H9 (cell line): ENCODE results near the gene C1D. TPM values are rescaled to one million over a fixed set of nuclear protein-coding genes. Genes with fewer than 3 reads are reported as not detected.

Experiments used
- DNase-seq: peaks from one replicate; pipeline ENCODE4 v3.0.0-alpha.2; 2017
- H2AFZ ChIP-seq: one replicate; pipeline ENCODE4 v1.6.1; 2013; ENCODE audit warnings: mild to moderate bottlenecking, low read length, control low read depth, moderate library complexity
- H2AK5ac ChIP-seq: 2 replicates; pipeline ENCODE4 v1.6.1; 2013; ENCODE audit warnings: low read length, control low read depth, mixed read lengths; ENCODE audit not compliant: insufficient read length
- H2BK120ac ChIP-seq: one replicate; pipeline ENCODE4 v1.6.1; 2013; ENCODE audit warnings: low read depth, mild to moderate bottlenecking, low read length, control low read depth, inconsistent platforms; ENCODE audit not compliant: poor library complexity, severe bottlenecking
- H2BK12ac ChIP-seq: 2 replicates; pipeline ENCODE4 v1.6.1; 2013; ENCODE audit warnings: low read length, control low read depth, mixed read lengths, low read depth; ENCODE audit not compliant: insufficient read length
- H2BK15ac ChIP-seq: 2 replicates; pipeline ENCODE4 v1.6.1; 2013; ENCODE audit warnings: low read depth, low read length, control low read depth
- H2BK20ac ChIP-seq: one replicate; pipeline ENCODE4 v1.6.1; 2013; ENCODE audit warnings: low read depth, mild to moderate bottlenecking, low read length, control low read depth, inconsistent platforms; ENCODE audit not compliant: poor library complexity, severe bottlenecking
- H2BK5ac ChIP-seq: 2 replicates; pipeline ENCODE4 v1.6.1; 2013; ENCODE audit warnings: low read length, control low read depth, mixed read lengths; ENCODE audit not compliant: insufficient read length
- H3K14ac ChIP-seq: 2 replicates; pipeline ENCODE4 v1.6.1; 2013; ENCODE audit warnings: low read length, control low read depth; ENCODE audit not compliant: insufficient read depth
- H3K18ac ChIP-seq: 2 replicates; pipeline ENCODE4 v1.6.1; 2013; ENCODE audit warnings: low read depth, mild to moderate bottlenecking, mixed read lengths, low read length, control low read depth; ENCODE audit not compliant: insufficient read length
- H3K23ac ChIP-seq: 2 replicates; pipeline ENCODE4 v1.6.1; 2013; ENCODE audit warnings: low read length, control low read depth, mixed read lengths, low read depth; ENCODE audit not compliant: insufficient read length
- H3K23me2 ChIP-seq: 2 replicates; pipeline ENCODE4 v1.6.1; 2013; ENCODE audit warnings: low read depth, mild to moderate bottlenecking, mixed read lengths, low read length, control low read depth; ENCODE audit not compliant: insufficient read length, poor library complexity, severe bottlenecking
- H3K27ac ChIP-seq: 2 replicates; pipeline ENCODE4 v1.5.1; 2013; ENCODE audit warnings: low read length, control low read depth, mixed read lengths, low read depth; ENCODE audit not compliant: insufficient read length
- H3K27me3 ChIP-seq: 2 replicates; pipeline ENCODE4 v1.6.1; 2013; ENCODE audit warnings: low read length, control low read depth, inconsistent platforms; ENCODE audit not compliant: insufficient read depth
- H3K4ac ChIP-seq: 2 replicates; pipeline ENCODE4 v1.6.1; 2013; ENCODE audit warnings: low read depth, mild to moderate bottlenecking, control low read depth, inconsistent platforms, low read length, moderate library complexity
- H3K4me1 ChIP-seq: 2 replicates; pipeline ENCODE4 v1.6.1; 2013; ENCODE audit warnings: low read length, control low read depth, inconsistent platforms; ENCODE audit not compliant: insufficient read depth
- H3K4me2 ChIP-seq: 2 replicates; pipeline ENCODE4 v1.6.1; 2013; ENCODE audit warnings: low read length, control low read depth, mixed read lengths; ENCODE audit not compliant: insufficient read length, insufficient read depth
- H3K56ac ChIP-seq: 2 replicates; pipeline ENCODE4 v1.6.1; 2013; ENCODE audit warnings: low read depth, mild to moderate bottlenecking, mixed read lengths, low read length, control low read depth; ENCODE audit not compliant: insufficient read length
- H3K79me1 ChIP-seq: 2 replicates; pipeline ENCODE4 v1.6.1; 2013; ENCODE audit warnings: low read depth, mild to moderate bottlenecking, moderate library complexity, low read length, control low read depth, inconsistent platforms; ENCODE audit not compliant: insufficient read depth, poor library complexity, severe bottlenecking
- H3K79me2 ChIP-seq: 2 replicates; pipeline ENCODE4 v1.6.1; 2013; ENCODE audit warnings: low read length, control low read depth, inconsistent platforms; ENCODE audit not compliant: insufficient read depth
- H3K9ac ChIP-seq: 2 replicates; pipeline ENCODE4 v1.6.1; 2013; ENCODE audit warnings: low read length, control low read depth, mixed read lengths; ENCODE audit not compliant: insufficient read length; ENCODE audit errors: extremely low read depth
- H3K9me3 ChIP-seq: one replicate; pipeline ENCODE4 v1.6.1; 2013; ENCODE audit warnings: low read depth, low read length, inconsistent platforms; ENCODE audit not compliant: control insufficient read depth
- H3T11ph ChIP-seq: one replicate; pipeline ENCODE4 v1.6.1; 2013; ENCODE audit warnings: mild to moderate bottlenecking, low read length, control low read depth, inconsistent platforms
- H4K20me1 ChIP-seq: one replicate; pipeline ENCODE4 v1.6.1; 2013; ENCODE audit not compliant: control insufficient read depth, insufficient read length, insufficient read depth
- H4K5ac ChIP-seq: 2 replicates; pipeline ENCODE4 v1.6.1; 2013; ENCODE audit warnings: low read depth, mild to moderate bottlenecking, mixed read lengths, low read length, control low read depth; ENCODE audit not compliant: insufficient read length
- H4K8ac ChIP-seq: replicated peaks from 2 replicates; pipeline ENCODE4 v1.6.1; 2013; ENCODE audit warnings: low read length, control low read depth, mixed read lengths, low read depth; ENCODE audit not compliant: insufficient read length
- H4K91ac ChIP-seq: 2 replicates; pipeline ENCODE4 v1.6.1; 2013; ENCODE audit warnings: low read depth, mild to moderate bottlenecking, moderate library complexity, mixed read lengths, low read length, control low read depth; ENCODE audit not compliant: insufficient read length
- H3K27ac Mint-ChIP-seq, 3 experiments: 2 replicates in 2 of 3; 3 replicates in 1 of 3; pipeline ENCODE4 v1.8.0; 2020 to 2021; ENCODE audit warnings: mixed read lengths in 3 of 3, mild to moderate bottlenecking in 1 of 3, moderate library complexity in 1 of 3
- H3K27me3 Mint-ChIP-seq: 2 replicates; pipeline ENCODE4 v1.8.0; 2021; ENCODE audit warnings: low read depth, mild to moderate bottlenecking, moderate library complexity, mixed read lengths
- H3K36me3 Mint-ChIP-seq, 3 experiments: 2 replicates in 2 of 3; 3 replicates in 1 of 3; pipeline ENCODE4 v1.8.0; 2020 to 2021; ENCODE audit warnings: low read depth in 3 of 3, mixed read lengths in 3 of 3; ENCODE audit not compliant: insufficient read depth in 1 of 3
- H3K4me1 Mint-ChIP-seq, 2 experiments: 2 replicates each; pipeline ENCODE4 v1.8.0; 2020; ENCODE audit warnings: mixed read lengths in 2 of 2
- H3K4me3 Mint-ChIP-seq, 2 experiments: 2 replicates in 1 of 2; 3 replicates in 1 of 2; pipeline ENCODE4 v1.8.0; 2020 to 2021; ENCODE audit warnings: mild to moderate bottlenecking in 2 of 2, mixed read lengths in 2 of 2, moderate library complexity in 1 of 2
- H3K9me3 Mint-ChIP-seq, 2 experiments: 2 replicates in 1 of 2; 3 replicates in 1 of 2; pipeline ENCODE4 v1.8.0; 2020; ENCODE audit warnings: mild to moderate bottlenecking in 2 of 2, mixed read lengths in 2 of 2, moderate library complexity in 1 of 2
- WGBS: extraction: QIAGEN DNeasy Blood & Tissue Kit; methylation state at CpG from one replicate; pipeline ENCODE4 v1.1.7; 2013; ENCODE audit warnings: missing lambda C conversion rate, low lambda C conversion rate, mixed read lengths; ENCODE audit not compliant: insufficient read length; ENCODE audit errors: extremely low coverage; 5-methylcytosine and 5-hydroxymethylcytosine counted together
- total RNA-seq: library from RNA; stranded (reverse); gene quantifications from 2 replicates; pipeline ENCODE4 v1.2.1, GENCODE V29; 2021
- TF ChIP-seq, protein P1 (sequence below): fragments of 200-600 bp; sonication (generic); conservative IDR thresholded peaks from 3 replicates; pipeline ENCODE4 v1.8.0; 2021; ENCODE audit warnings: antibody characterized with exemption, mild to moderate bottlenecking

The C1D gene
- total RNA-seq, 1 experiment from 2014 or later = 19.7 TPM

DNA sequence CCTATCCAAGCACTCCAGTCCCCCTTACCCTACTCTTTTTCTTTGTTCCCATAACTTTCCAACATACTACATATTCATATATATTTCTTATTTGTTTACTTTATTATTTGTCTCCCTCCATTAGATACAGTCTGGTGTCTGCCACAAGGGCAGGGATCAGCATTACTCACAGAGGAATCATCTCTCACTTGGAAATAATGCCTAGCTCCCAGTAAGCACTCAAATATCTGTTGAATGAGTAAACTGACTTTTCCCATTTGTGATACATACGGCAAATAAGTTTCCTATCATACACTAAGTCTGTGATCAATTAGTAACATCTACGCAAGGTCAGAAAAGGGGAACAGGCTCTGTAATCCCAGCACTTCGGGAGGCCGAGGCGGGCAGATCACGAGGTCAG, 18.7 kb downstream of the C1D start:
- Mint-ChIP-seq H3K4me1 (no peaks in the 10 kb centered on the region), H3K27me3 (no peaks in the 10 kb centered on the region), H3K4me3 (no peak overlapping the region), H3K27ac (peak overlapping the region in 2 of 3 experiments; percentile 11 to 34; a peak in 2 of 7 replicates), H3K9me3 (no peaks in the 10 kb centered on the region), H3K36me3 (peaks cover 0 to 15% (median 4%) of the 10 kb centered on the region in 3 experiments; a peak in 3 of 7 replicates)
- Histone ChIP-seq H3K23me2 (no peaks in the 10 kb centered on the region), H4K8ac (no peak overlapping the region), H3K9me3 (no peaks in the 10 kb centered on the region), H2BK5ac (no peak overlapping the region), H2BK12ac (no peak overlapping the region), H3K23ac (no peak overlapping the region), H3K79me1 (peaks cover 3% of the 10 kb centered on the region), H4K5ac (no peak overlapping the region), H3T11ph (no peak overlapping the region), H3K4me1 (no peaks in the 10 kb centered on the region), H3K9ac (no peak overlapping the region), H4K91ac (no peak overlapping the region), H2BK20ac (no peak overlapping the region), H2BK15ac (no peak overlapping the region), H2AFZ (no peak overlapping the region), H4K20me1 (no peaks in the 10 kb centered on the region), H3K14ac (no peak overlapping the region), H3K4ac (no peak overlapping the region), H3K56ac (no peak overlapping the region), H3K79me2 (no peaks in the 10 kb centered on the region; the same call in 1 of the 2 replicates), H3K18ac (no peak overlapping the region), H3K27me3 (no peaks in the 10 kb centered on the region), H2BK120ac (no peak overlapping the region), H2AK5ac (no peak overlapping the region), H3K27ac (no peak overlapping the region), H3K4me2 (no peak overlapping the region)
- no peak for DNase-seq
- no CpG with 5 or more reads among the region's 6 CpGs for WGBS
- TF ChIP-seq, protein P1, sequence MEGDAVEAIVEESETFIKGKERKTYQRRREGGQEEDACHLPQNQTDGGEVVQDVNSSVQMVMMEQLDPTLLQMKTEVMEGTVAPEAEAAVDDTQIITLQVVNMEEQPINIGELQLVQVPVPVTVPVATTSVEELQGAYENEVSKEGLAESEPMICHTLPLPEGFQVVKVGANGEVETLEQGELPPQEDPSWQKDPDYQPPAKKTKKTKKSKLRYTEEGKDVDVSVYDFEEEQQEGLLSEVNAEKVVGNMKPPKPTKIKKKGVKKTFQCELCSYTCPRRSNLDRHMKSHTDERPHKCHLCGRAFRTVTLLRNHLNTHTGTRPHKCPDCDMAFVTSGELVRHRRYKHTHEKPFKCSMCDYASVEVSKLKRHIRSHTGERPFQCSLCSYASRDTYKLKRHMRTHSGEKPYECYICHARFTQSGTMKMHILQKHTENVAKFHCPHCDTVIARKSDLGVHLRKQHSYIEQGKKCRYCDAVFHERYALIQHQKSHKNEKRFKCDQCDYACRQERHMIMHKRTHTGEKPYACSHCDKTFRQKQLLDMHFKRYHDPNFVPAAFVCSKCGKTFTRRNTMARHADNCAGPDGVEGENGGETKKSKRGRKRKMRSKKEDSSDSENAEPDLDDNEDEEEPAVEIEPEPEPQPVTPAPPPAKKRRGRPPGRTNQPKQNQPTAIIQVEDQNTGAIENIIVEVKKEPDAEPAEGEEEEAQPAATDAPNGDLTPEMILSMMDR = no peak
